Spleen (tissue), 11 donors: Measurements from ENCODE around the gene WDFY1. TPM values are rescaled to one million over a fixed set of nuclear protein-coding genes. Genes with fewer than 3 reads are reported as not detected.
"Not testable (repeated sequence)": the region's sequence is repeated elsewhere in the genome, so short reads cannot be mapped to it uniquely, and the experiment has no call there.

ENCODE experiments used
- DNase-seq: peaks from one replicate; pipeline ENCODE4 v3.0.0-alpha.2; 2020
- H3K27ac ChIP-seq, 8 donors: fragments of 200-600 bp; sonication (generic) in 7 of 8; 1 replicate in 4 of 8; 2 replicates in 4 of 8; pipeline versions ENCODE4 v1.5.0 to v1.8.0; 2016 to 2021; ENCODE audit warnings: inconsistent platforms in 4 of 8, mild to moderate bottlenecking in 4 of 8, moderate library complexity in 1 of 8
- H3K27me3 ChIP-seq, 7 donors: fragments of 200-600 bp; sonication (generic) in 6 of 7; replicated peaks in 1 of 7; 1 replicate in 4 of 7; 2 replicates in 3 of 7; pipeline versions ENCODE4 v1.5.0 to v1.8.0; 2016 to 2021; ENCODE audit warnings: inconsistent platforms in 3 of 7, mild to moderate bottlenecking in 1 of 7
- H3K36me3 ChIP-seq, 6 donors: fragments of 200-600 bp; sonication (generic) in 5 of 6; 1 replicate in 4 of 6; 2 replicates in 2 of 6; pipeline versions ENCODE4 v1.5.0 to v1.8.0; 2016 to 2021; ENCODE audit warnings: inconsistent platforms in 2 of 6
- H3K4me1 ChIP-seq, 6 donors: fragments of 200-600 bp; sonication (generic) in 5 of 6; 1 replicate in 3 of 6; 2 replicates in 3 of 6; pipeline versions ENCODE4 v1.5.0 to v1.8.0; 2016 to 2021; ENCODE audit warnings: inconsistent platforms in 3 of 6
- H3K4me3 ChIP-seq, 8 donors: fragments of 200-600 bp; sonication (generic) in 7 of 8; 1 replicate in 4 of 8; 2 replicates in 4 of 8; pipeline versions ENCODE4 v1.5.0 to v1.8.0; 2016 to 2021; ENCODE audit warnings: inconsistent platforms in 4 of 8, mild to moderate bottlenecking in 4 of 8, moderate library complexity in 2 of 8
- H3K9me3 ChIP-seq, 8 donors: fragments of 200-600 bp; sonication (generic) in 7 of 8; 1 replicate in 4 of 8; 2 replicates in 4 of 8; pipeline versions ENCODE4 v1.5.0 to v1.8.0; 2016 to 2021; ENCODE audit warnings: inconsistent platforms in 4 of 8
- CTCF ChIP-seq, 11 experiments: fragments of 200-600 bp in 7 of 11; fragments of 450-650 bp in 4 of 11; sonication (generic) in 4 of 11; IDR thresholded peaks in 8 of 11; conservative IDR thresholded peaks in 3 of 11; 1 replicate in 7 of 11; 2 replicates in 4 of 11; pipeline versions ENCODE4 v1.4.0 to v1.8.0; 2016 to 2021; ENCODE audit warnings: antibody characterized with exemption in 11 of 11, inconsistent platforms in 4 of 11, mild to moderate bottlenecking in 1 of 11
- POLR2A ChIP-seq, 3 donors: fragments of 450-650 bp; IDR thresholded peaks; one replicate each; pipeline ENCODE4 v1.5.1; 2017; ENCODE audit warnings: antibody characterized with exemption in 3 of 3, mild to moderate bottlenecking in 1 of 3
- POLR2AphosphoS5 ChIP-seq, 3 donors: sonication (generic); formaldehyde crosslinking; IDR thresholded peaks; one replicate each; pipeline ENCODE4 v1.5.1; 2017; ENCODE audit warnings: antibody characterized with exemption in 3 of 3
- WGBS, 5 donors: extraction: QIAGEN DNeasy Blood & Tissue Kit in 3 of 5; methylation state at CpG; one replicate each; pipeline versions ENCODE4 v1.1.5 to v1.1.7; 2013 to 2018; 5-methylcytosine and 5-hydroxymethylcytosine counted together
- intact Hi-C: fragments of 100-400 bp; cut with DNase I; formaldehyde crosslinking; loops from one replicate; pipeline ENCODE4 v1.15.0; 2023; ENCODE audit warnings: low total_unique reads
- polyA plus RNA-seq, 3 donors: library from polyadenylated mRNA; stranded (reverse); fragments of 200-250 nt; gene quantifications; one replicate each; pipeline ENCODE4 v1.2.1, GENCODE V29; 2013
- total RNA-seq, 7 donors: library from RNA; depleted of rRNA in 3 of 7; stranded (reverse); fragments of >200 nt in 3 of 7; fragmentation: NEBNext Ultra II Directional in 4 of 7; extraction: Animal tissue kit (Norgen Biotek cat#: 25700) in 4 of 7; gene quantifications; one replicate each; pipeline versions ENCODE4 v1.1.0 to v1.2.1, GENCODE V29; 2016 to 2021
- donor health status: healthy with polysubstance abuse.
- donor health status: DM: no; HTN: no; CAD: no; lungs with moderate emphysema.
- donor health status: DM: no; HTN: no; CAD: no.
- donor health status: Bipolar disorder and iron deficiency.
- donor health status: healthy.
- donor health status: DM: no; HTN: no; CAD: no.
- donor health status: DM: yes; HTN: yes; CAD: no.

Gene WDFY1
- total and polyA plus RNA-seq, 10 donors, result 14.3 to 68.5 (median 51.6) TPM

GRCh38 chr2:223941579-223942277 lies 3.4 kb downstream of the WDFY1 start:
- TF ChIP-seq POLR2AphosphoS5 (IDR thresholded peaks at IDR 0.05), result peak in 1 of 3 donors; percentile 24
- no peak for TF ChIP-seq CTCF (IDR thresholded peaks at IDR 0.05 in 8 of 11, conservative IDR thresholded peaks at IDR 0.05 in 3 of 11)

GRCh38 chr2:223939438-223939837 lies 5.7 kb downstream of the WDFY1 start:
- intact Hi-C loops, H3K36me3 ChIP-seq, H3K27me3 ChIP-seq, H3K9me3 ChIP-seq, H3K4me3 ChIP-seq, DNase-seq: not testable (repeated sequence)
- Histone ChIP-seq H3K27ac (peak overlapping the region in 2 of 8 donors; percentile 1 to 18), H3K4me1 (peaks cover 32 to 97% (median 81%) of the 10 kb centered on the region in 6 donors)
- WGBS, 5 donors, result 45 to 63% (median 52%) methylated on average over 2 of the region's 2 CpGs

More at GRCh38 chr2:223941579-223942277, 3.4 kb downstream of the WDFY1 start:
- Histone ChIP-seq H3K4me3 (peak overlapping the region in 1 of 8 donors; percentile 1), H3K9me3 (no peaks in the 10 kb centered on the region), H3K27me3 (no peaks in the 10 kb centered on the region), H3K27ac (peak overlapping the region in 5 of 8 donors; percentile 32 to 68 (median 36)), H3K36me3 (peaks cover 0 to 8% (median 0%) of the 10 kb centered on the region in 6 donors), H3K4me1 (peaks cover 24 to 89% (median 80%) of the 10 kb centered on the region in 6 donors)
- DNase-seq, result no peak
- intact Hi-C loops, result no loop called here
- WGBS, 5 donors, result 46 to 59% (median 49%) methylated on average over 12 of the region's 12 CpGs

GRCh38 chr2:223937535-223937934 lies 7.6 kb downstream of the WDFY1 start:
- H3K36me3 ChIP-seq, result peaks cover 0 to 8% (median 0%) of the 10 kb centered on the region in 6 donors
- H3K9me3 ChIP-seq, result no peaks in the 10 kb centered on the region
- WGBS, 5 donors, result 0 to 48% (median 0%) methylated on average over 1 of the region's 1 CpG
- DNase-seq, result no peak
- no peak overlapping the region for H3K4me3 ChIP-seq
- intact Hi-C loops, result no loop called here
- TF ChIP-seq CTCF (IDR thresholded peaks at IDR 0.05 in 8 of 11, conservative IDR thresholded peaks at IDR 0.05 in 3 of 11) (no peak), POLR2AphosphoS5 (IDR thresholded peaks at IDR 0.05) (no peak), POLR2A (IDR thresholded peaks at IDR 0.05) (no peak)
- peaks cover 25 to 97% (median 72%) of the 10 kb centered on the region in 6 donors for H3K4me1 ChIP-seq
- H3K27me3 ChIP-seq, result no peaks in the 10 kb centered on the region
- H3K27ac ChIP-seq, result no peak overlapping the region

- H3K9me3 ChIP-seq, result no peaks in the 10 kb centered on the region
- peaks cover 0 to 8% (median 0%) of the 10 kb centered on the region in 6 donors for H3K36me3 ChIP-seq
- peaks cover 25 to 99% (median 70%) of the 10 kb centered on the region in 6 donors for H3K4me1 ChIP-seq
- no peak overlapping the region for H3K4me3 ChIP-seq
- DNase-seq, result no peak
- intact Hi-C loops, result no loop called here
- no peak for TF ChIP-seq CTCF (IDR thresholded peaks at IDR 0.05 in 8 of 11, conservative IDR thresholded peaks at IDR 0.05 in 3 of 11)
- no peak for TF ChIP-seq POLR2AphosphoS5 (IDR thresholded peaks at IDR 0.05)
- peak overlapping the region in 1 of 8 donors; percentile 1 for H3K27ac ChIP-seq
- no peaks in the 10 kb centered on the region for H3K27me3 ChIP-seq
- WGBS, 5 donors, result 46 to 71% (median 56%) methylated on average over 5 of the region's 5 CpGs
Observed at GRCh38 chr2:223936862-223937326, 8.2 kb downstream of the WDFY1 start.
